GM12878 (cell line): ENCODE data around the gene PSMB9. TPM values are rescaled to one million over a fixed set of nuclear protein-coding genes. Genes with fewer than 3 reads are reported as not detected.
A peak's percentile ranks its signal among the peaks of the same experiment; 100 is the strongest.

ENCODE experiments used
- ATAC-seq: fragments of 200-7000 bp; cut with Tn5 transposase; 3 replicates; pipeline ENCODE4 v1.9.1; 2020; ENCODE audit warnings: mild to moderate bottlenecking, moderate library complexity
- BruUV-seq: library from RNA; stranded (reverse); fragments of 400-500 nt; replicated peaks from 2 replicates; lab custom pipeline; 2021; lab: Mats Ljungman, UMichigan
- CTCF ChIA-PET: fragments of 300-600 bp; sonication (Branson Sonifier 250); formaldehyde crosslinking; extraction: SDS; loops from one replicate; lab custom pipeline; 2021; ENCODE audit warnings: inconsistent platforms; lab: Yijun Ruan, JAX
- POLR2A ChIA-PET: fragments of 350-600 bp; formaldehyde crosslinking; extraction: SDS; loops from one replicate; lab custom pipeline; 2021; ENCODE audit warnings: inconsistent platforms; lab: Charles Lee
- RAD21 ChIA-PET: fragments of 300-600 bp; sonication (Branson Sonifier 250); formaldehyde crosslinking; loops from one replicate; lab custom pipeline; 2023; ENCODE audit warnings: antibody characterized with exemption; ENCODE audit not compliant: unreplicated experiment; lab: Charles Lee
- SMC1A ChIA-PET: fragments of 300-600 bp; sonication (Branson Sonifier 250); formaldehyde crosslinking; loops from one replicate; lab custom pipeline; 2023; ENCODE audit not compliant: unreplicated experiment, uncharacterized antibody; lab: Charles Lee
- DNase-seq: peaks from one replicate; pipeline ENCODE4 v3.0.0-alpha.2; 2011; ENCODE audit warnings: low read depth, low spot score
- FAIRE-seq: peaks from 3 replicates; lab custom pipeline; 2011; peaks lifted over from hg19 to GRCh38; lab: Jason Lieb, UNC
- H2AFZ ChIP-seq: 2 replicates; pipeline ENCODE4 v1.6.0; 2011; ENCODE audit warnings: low read depth, low read length, control low read depth; ENCODE audit not compliant: control insufficient read depth
- H3K27ac ChIP-seq: 2 replicates; pipeline ENCODE4 v1.5.1; 2011; ENCODE audit warnings: control low read depth; ENCODE audit not compliant: control insufficient read depth, insufficient read depth
- H3K27me3 ChIP-seq, 2 experiments: replicated peaks in 1 of 2; 2 replicates each; pipeline versions ENCODE4 v1.6.0 to v1.6.1; 2011; ENCODE audit warnings: low read length in 1 of 2; ENCODE audit not compliant: control insufficient read depth in 2 of 2, insufficient read depth in 2 of 2
- H3K36me3 ChIP-seq, 2 experiments: 2 replicates each; pipeline ENCODE4 v1.5.1; 2011; ENCODE audit warnings: low read length in 1 of 2; ENCODE audit not compliant: control insufficient read depth in 2 of 2, insufficient read depth in 2 of 2
- H3K4me1 ChIP-seq: 2 replicates; pipeline ENCODE4 v1.6.1; 2011; ENCODE audit warnings: mild to moderate bottlenecking, low read length, moderate library complexity, mixed read lengths; ENCODE audit not compliant: control insufficient read depth, insufficient read depth
- H3K4me2 ChIP-seq: 2 replicates; pipeline ENCODE4 v1.6.0; 2011; ENCODE audit warnings: control low read depth; ENCODE audit not compliant: control insufficient read depth, insufficient read depth
- H3K4me3 ChIP-seq: fragments of 200-600 bp; sonication (generic); 2 replicates; pipeline ENCODE4 v1.5.1; 2016
- H3K79me2 ChIP-seq: 2 replicates; pipeline ENCODE4 v1.6.0; 2011; ENCODE audit warnings: low read length; ENCODE audit not compliant: control insufficient read depth, insufficient read depth
- H3K9ac ChIP-seq: 2 replicates; pipeline ENCODE4 v1.8.0; 2011; ENCODE audit warnings: low read length, control low read depth, mixed read lengths; ENCODE audit not compliant: control insufficient read depth, insufficient read depth
- H3K9me3 ChIP-seq: replicated peaks from 3 replicates; pipeline ENCODE4 v1.5.1; 2011; ENCODE audit warnings: mild to moderate bottlenecking, low read length; ENCODE audit not compliant: control insufficient read depth, insufficient read depth
- H4K20me1 ChIP-seq: 2 replicates; pipeline ENCODE4 v1.6.0; 2011; ENCODE audit not compliant: control insufficient read depth, insufficient read depth
- ASH2L ChIP-seq: fragments of 300-600, 200-600 bp; sonication (generic); IDR thresholded peaks from 2 replicates; pipeline ENCODE4 v1.6.1; 2017; ENCODE audit warnings: low read depth, mild to moderate bottlenecking, borderline replicate concordance
- BCL3 ChIP-seq: IDR thresholded peaks from 2 replicates; pipeline ENCODE4 v1.6.1; 2011; ENCODE audit warnings: borderline replicate concordance, low read depth, mild to moderate bottlenecking, moderate library complexity, low read length; ENCODE audit not compliant: insufficient read depth, poor library complexity, severe bottlenecking
- CHD1 ChIP-seq: IDR thresholded peaks from 2 replicates; pipeline ENCODE4 v1.6.1; 2012; ENCODE audit warnings: low read depth, low read length, improper control_type of control experiment
- CTCF ChIP-seq, 3 experiments: IDR thresholded peaks in 2 of 3; conservative IDR thresholded peaks in 1 of 3; 2 replicates each; pipeline ENCODE4 v1.5.1; 2011; ENCODE audit warnings: low read depth in 3 of 3, low read length in 3 of 3, mild to moderate bottlenecking in 3 of 3, control low read depth in 2 of 3, moderate library complexity in 2 of 3, inconsistent platforms in 1 of 3, mixed read lengths in 1 of 3; ENCODE audit not compliant: control insufficient read depth in 2 of 3, insufficient read depth in 1 of 3; ENCODE audit errors: extremely low read depth in 1 of 3
- GATAD2B ChIP-seq: fragments of 450-650 bp; conservative IDR thresholded peaks from 2 replicates; pipeline ENCODE4 v1.6.1; 2017; ENCODE audit warnings: low read depth, mild to moderate bottlenecking, moderate library complexity
- HDAC2 ChIP-seq: fragments of 200-600 bp; sonication (generic); IDR thresholded peaks from 2 replicates; pipeline ENCODE4 v1.6.1; 2017
- HDGF ChIP-seq: fragments of 450-650 bp; IDR thresholded peaks from 2 replicates; pipeline ENCODE4 v1.6.1; 2016; ENCODE audit warnings: antibody characterized with exemption
- LARP7 ChIP-seq: fragments of 450-650 bp; IDR thresholded peaks from 2 replicates; pipeline ENCODE4 v1.6.1; 2017; ENCODE audit warnings: mild to moderate bottlenecking
- MEF2A ChIP-seq: IDR thresholded peaks from 2 replicates; pipeline ENCODE4 v1.6.1; 2011; ENCODE audit warnings: low read depth, mild to moderate bottlenecking, low read length, moderate library complexity; ENCODE audit not compliant: insufficient read depth
- MLLT1 ChIP-seq: fragments of 450-650 bp; IDR thresholded peaks from 2 replicates; pipeline ENCODE4 v1.6.1; 2016; ENCODE audit warnings: mild to moderate bottlenecking
- NFYA ChIP-seq: IDR thresholded peaks from 2 replicates; pipeline ENCODE4 v1.6.1; 2011; ENCODE audit warnings: low read depth, mild to moderate bottlenecking, low read length, improper control_type of control experiment, borderline replicate concordance
- NRF1 ChIP-seq: conservative IDR thresholded peaks from 2 replicates; pipeline ENCODE4 v1.6.1; 2011; ENCODE audit warnings: mild to moderate bottlenecking, low read depth, low read length, improper control_type of control experiment
- RAD51 ChIP-seq: fragments of 450-650 bp; IDR thresholded peaks from 2 replicates; pipeline ENCODE4 v1.6.1; 2016; ENCODE audit warnings: moderate library complexity, mild to moderate bottlenecking, inconsistent platforms
- RB1 ChIP-seq: fragments of 450-650 bp; formaldehyde crosslinking; IDR thresholded peaks from 2 replicates; pipeline ENCODE4 v1.6.1; 2017; ENCODE audit warnings: mild to moderate bottlenecking, borderline replicate concordance
- SIX5 ChIP-seq: IDR thresholded peaks from 2 replicates; pipeline ENCODE4 v1.6.1; 2011; ENCODE audit warnings: mild to moderate bottlenecking, low read depth, low read length, moderate library complexity; ENCODE audit not compliant: severe bottlenecking
- WRNIP1 ChIP-seq: IDR thresholded peaks from 2 replicates; pipeline ENCODE4 v1.6.1; 2011; ENCODE audit warnings: low read depth, low read length, improper control_type of control experiment, borderline replicate concordance
- ZNF622 ChIP-seq: fragments of 450-650 bp; IDR thresholded peaks from 2 replicates; pipeline ENCODE4 v1.6.1; 2017; ENCODE audit warnings: mild to moderate bottlenecking, inconsistent platforms
- WGBS: methylation state at CpG from one replicate; pipeline ENCODE4 v1.1.6; 2016; ENCODE audit warnings: low lambda C conversion rate; ENCODE audit not compliant: insufficient replicate concordance, insufficient coverage; ENCODE audit errors: missing lambda C conversion rate; 5-methylcytosine and 5-hydroxymethylcytosine counted together
- in situ Hi-C: fragments of 300-500 bp; cut with MboI; formaldehyde crosslinking; loops from 9 replicates; pipeline ENCODE4 v1.14.3; 2018; ENCODE audit warnings: mixed read lengths
- intact Hi-C: fragments of 100-400 bp; cut with micrococcal nuclease; formaldehyde crosslinking; loops from one replicate; pipeline ENCODE4 v1.14.2; 2022; ENCODE audit not compliant: unreplicated experiment
- polyA plus RNA-seq, 11 experiments: library from polyadenylated mRNA; depleted of rRNA in 4 of 11; unstranded in 6 of 11; stranded (reverse) in 5 of 11; fragments of >200 nt; fragmentation: Nextera tagmentation in 4 of 11; fragmentation: Illumina TruSeq in 1 of 11; extraction: Ambion mirVana in 4 of 11; extraction: Trizol in 1 of 11; gene quantifications; 1 replicate in 1 of 11; 2 replicates in 10 of 11; pipeline versions ENCODE4 v1.2.1 to v1.2.3, GENCODE V29; 2011 to 2016; ENCODE audit warnings: inconsistent platforms in 2 of 11, missing spikeins in 2 of 11, low read depth in 1 of 11
- total RNA-seq, 4 experiments: library from RNA; depleted of rRNA in 3 of 4; stranded (reverse); fragments of >200 nt in 3 of 4; fragmentation: Illumina TruSeq in 1 of 4; extraction: Trizol in 1 of 4; gene quantifications; 2 replicates each; pipeline versions ENCODE4 v1.2.1 to v1.2.3, GENCODE V29; 2013 to 2021

The PSMB9 gene
- total and polyA plus RNA-seq, 10 of the 15 experiments (the other 5 are each of a cell fraction or from before 2014, with no cell fraction given), result 167 to 517 (median 275) TPM

- peak overlapping the region; percentile 99 for H3K9ac ChIP-seq
- H3K27me3 ChIP-seq, result no peaks in the 10 kb centered on the region
- H3K4me2 ChIP-seq, result peak overlapping the region; percentile 99
- intact Hi-C loops (loop anchor here (5.0 kb wide), 1 partner anchor 129 kb away; no protein-coding TSS in a partner anchor), in situ Hi-C loops (no loop called here)
- H2AFZ ChIP-seq, result no peak overlapping the region; the same call in 1 of the 2 replicates
- no peak for ATAC-seq
- peaks cover 5 to 43% of the 10 kb centered on the region in 2 experiments for H3K36me3 ChIP-seq
- ChIA-PET CTCF (interaction anchor here (0.9 to 10.7 kb wide), 6 partner anchors 13 to 141 kb away, joined by 3 to 311 read pairs (median 8); partner anchors contain the start of genes HLA-DMA, PSMB9 and TAP1), POLR2A (interaction anchor here (0.5 to 10.5 kb wide), 9 partner anchors 13 to 648 kb away, joined by 3 to 357 read pairs (median 5); partner anchors contain the start of genes HLA-DMA, HLA-DPA1, PSMB9 and TAP1), RAD21 (interaction anchor here (1.2 to 10.5 kb wide), 5 partner anchors 13 to 141 kb away, joined by 3 to 269 read pairs (median 27); partner anchors contain the start of genes PSMB9 and TAP1), SMC1A (interaction anchor here (1.7 to 6.8 kb wide), 7 partner anchors 11 to 140 kb away, joined by 7 to 226 read pairs (median 50); partner anchors contain the start of genes HLA-DMA, PSMB9 and TAP1)
- WGBS, result 2% methylated on average over 24 of the region's 28 CpGs
- BruUV-seq, result no TSS peak
- no peaks in the 10 kb centered on the region for H3K9me3 ChIP-seq
- H3K79me2 ChIP-seq, result peaks cover 69% of the 10 kb centered on the region
- FAIRE-seq, result no peak
- DNase-seq, result no peak
- H4K20me1 ChIP-seq, result no peaks in the 10 kb centered on the region; the same call in 1 of the 2 replicates
- H3K4me3 ChIP-seq, result peak overlapping the region; percentile 96
- H3K4me1 ChIP-seq, result peaks cover 69% of the 10 kb centered on the region
- H3K27ac ChIP-seq, result peak overlapping the region; percentile 96
- TF ChIP-seq SIX5 (no peak), WRNIP1 (0 out of 2 replicates have a peak, but pooled peaks have one; percentile 52), MEF2A (no peak), RAD51 (peak; percentile 53), GATAD2B (peak; percentile 59; the same call in 1 of the 2 replicates), LARP7 (peak; percentile 63), RB1 (peak; percentile 27; the same call in 1 of the 2 replicates), NFYA (no peak), ZNF622 (no peak), ASH2L (no peak), NRF1 (no peak), HDAC2 (0 out of 2 replicates have a peak, but pooled peaks have one; percentile 30), CTCF (IDR thresholded peaks at IDR 0.05 in 2 of 3, conservative IDR thresholded peaks at IDR 0.05 in 1 of 3; ENCODE audit: control insufficient read depth in 2 of 3, extremely low read depth in 1 of 3, insufficient read depth in 1 of 3, low read depth in 3 of 3, low read length in 3 of 3) (0 out of 6 replicates have a peak, but pooled peaks of 1 of the 3 experiments have one; percentile 1), CHD1 (peak; percentile 31; the same call in 1 of the 2 replicates), HDGF (peak; percentile 63; the same call in 1 of the 2 replicates), MLLT1 (0 out of 2 replicates have a peak, but pooled peaks have one; percentile 11), BCL3 (peak; percentile 9)
Observed at GRCh38 chr6:32843331-32843978, 10.5 kb upstream of the PSMB9 start.
